ENCODE data around the gene AP5M1.
"Not testable (repeated sequence)": the region's sequence is repeated elsewhere in the genome, so short reads cannot be mapped to it uniquely, and the experiment has no call there.

The AP5M1 gene

GRCh38 chr14:57268161-57269069 lies at the start of gene AP5M1, which contains the start of gene EXOC5:
AP5M1 (plus strand) TSS chr14:57268971; CDS start chr14:57269315, 344 bp downstream.
EXOC5 (minus strand) TSS chr14:57268905; CDS start chr14:57268648, 257 bp downstream.
- TF ChIP-seq BHLHE40 (IDR thresholded peaks at IDR 0.05; ENCODE audit: borderline replicate concordance) = no peak
- TF ChIP-seq SUZ12 (IDR thresholded peaks at IDR 0.05) = no peak
- TF ChIP-seq LEF1 (IDR thresholded peaks at IDR 0.05; ENCODE audit: borderline replicate concordance) = no peak
- no peak for TF ChIP-seq FOXK2 (IDR thresholded peaks at IDR 0.05)
- no peak for TF ChIP-seq FOXA1 (IDR thresholded peaks at IDR 0.05)
- peak; percentile 73; the same call in 1 of the 2 replicates for TF ChIP-seq ELF4 (IDR thresholded peaks at IDR 0.05)
- no peak for TF ChIP-seq FOXM1 (IDR thresholded peaks at IDR 0.05; ENCODE audit: borderline replicate concordance)
- peak; percentile 47 for TF ChIP-seq L3MBTL2 (conservative IDR thresholded peaks at IDR 0.05)
- no peak for TF ChIP-seq ZNF384 (IDR thresholded peaks at IDR 0.05)
- TF ChIP-seq TARDBP (IDR thresholded peaks at IDR 0.05) = no peak
- CTCF ChIA-PET = no interaction called here
- DNase-seq (ENCODE audit: extremely low spot score) = peak; percentile 78
- POLR2A ChIA-PET = interaction anchor here (0.8 to 2.3 kb wide), 12 partner anchors 8 to 122 kb away, joined by 3 to 16 read pairs (median 4); partner anchors contain the start of gene NAA30

GRCh38 chr14:57221931-57222330 lies 46.8 kb upstream of the AP5M1 start:
- no peak for DNase-seq (ENCODE audit: extremely low spot score)
- CTCF ChIA-PET = no interaction called here
- TF ChIP-seq FOXK2 (IDR thresholded peaks at IDR 0.05) = no peak
- TF ChIP-seq CTBP1 (IDR thresholded peaks at IDR 0.05; ENCODE audit: borderline replicate concordance) = no peak
- TF ChIP-seq ARNT (IDR thresholded peaks at IDR 0.05) = no peak
- no peak for TF ChIP-seq FOXM1 (IDR thresholded peaks at IDR 0.05; ENCODE audit: borderline replicate concordance)
- TF ChIP-seq NFRKB (IDR thresholded peaks at IDR 0.05) = no peak
- no peak for TF ChIP-seq ZNF384 (IDR thresholded peaks at IDR 0.05)
- TF ChIP-seq FOXA1 (IDR thresholded peaks at IDR 0.05) = no peak
- POLR2A ChIA-PET = no interaction called here

- ChIA-PET POLR2A (no interaction called here), CTCF (no interaction called here)
- TF ChIP-seq ELF4 (IDR thresholded peaks at IDR 0.05) = no peak
- no peak for TF ChIP-seq ARNT (IDR thresholded peaks at IDR 0.05)
- no peak for TF ChIP-seq LEF1 (IDR thresholded peaks at IDR 0.05; ENCODE audit: borderline replicate concordance)
- TF ChIP-seq L3MBTL2 (conservative IDR thresholded peaks at IDR 0.05) = no peak
- no peak for DNase-seq (ENCODE audit: extremely low spot score)
Measured at GRCh38 chr14:57227083-57227482, 41.7 kb upstream of the AP5M1 start.

- DNase-seq (ENCODE audit: extremely low spot score); POLR2A ChIA-PET; CTCF ChIA-PET: not testable (repeated sequence)
Measured at GRCh38 chr14:57228320-57228719, 40.5 kb upstream of the AP5M1 start.

- TF ChIP-seq BHLHE40 (IDR thresholded peaks at IDR 0.05; ENCODE audit: borderline replicate concordance) (no peak), HDGF (IDR thresholded peaks at IDR 0.05; ENCODE audit: borderline replicate concordance) (no peak), CTBP1 (IDR thresholded peaks at IDR 0.05; ENCODE audit: borderline replicate concordance) (no peak), SP1 (IDR thresholded peaks at IDR 0.05) (no peak), NFRKB (IDR thresholded peaks at IDR 0.05) (no peak), ARNT (IDR thresholded peaks at IDR 0.05) (no peak)
- ChIA-PET POLR2A (no interaction called here), CTCF (no interaction called here)
- DNase-seq (ENCODE audit: extremely low spot score) = no peak
Measured at GRCh38 chr14:57232006-57232405, 36.8 kb upstream of the AP5M1 start.

GRCh38 chr14:57240115-57240514 lies 28.7 kb upstream of the AP5M1 start:
- CTCF ChIA-PET; POLR2A ChIA-PET; DNase-seq (ENCODE audit: extremely low spot score): not testable (repeated sequence)

GRCh38 chr14:57243320-57243719 lies 25.5 kb upstream of the AP5M1 start:
- ChIA-PET CTCF (interaction anchor here (0.6 kb wide), 2 partner anchors 16 to 61 kb away, joined by 3 read pairs; no protein-coding TSS in a partner anchor), POLR2A (no interaction called here)
- no peak for TF ChIP-seq FOXK2 (IDR thresholded peaks at IDR 0.05)
- TF ChIP-seq LEF1 (IDR thresholded peaks at IDR 0.05; ENCODE audit: borderline replicate concordance) = no peak
- no peak for TF ChIP-seq NFRKB (IDR thresholded peaks at IDR 0.05)
- TF ChIP-seq ARNT (IDR thresholded peaks at IDR 0.05) = no peak
- TF ChIP-seq TARDBP (IDR thresholded peaks at IDR 0.05) = no peak
- TF ChIP-seq SP1 (IDR thresholded peaks at IDR 0.05) = no peak
- TF ChIP-seq ZNF384 (IDR thresholded peaks at IDR 0.05) = no peak
- no peak for TF ChIP-seq L3MBTL2 (conservative IDR thresholded peaks at IDR 0.05)
- TF ChIP-seq SUZ12 (IDR thresholded peaks at IDR 0.05) = no peak
- no peak for TF ChIP-seq BHLHE40 (IDR thresholded peaks at IDR 0.05; ENCODE audit: borderline replicate concordance)
- no peak for TF ChIP-seq ELF4 (IDR thresholded peaks at IDR 0.05)
- TF ChIP-seq PKNOX1 (IDR thresholded peaks at IDR 0.05) = no peak
- TF ChIP-seq HDGF (IDR thresholded peaks at IDR 0.05; ENCODE audit: borderline replicate concordance) = no peak
- no peak for TF ChIP-seq FOXM1 (IDR thresholded peaks at IDR 0.05; ENCODE audit: borderline replicate concordance)
- no peak for DNase-seq (ENCODE audit: extremely low spot score)

GRCh38 chr14:57244106-57244505 lies 24.7 kb upstream of the AP5M1 start:
- DNase-seq (ENCODE audit: extremely low spot score) = no peak
- POLR2A ChIA-PET = interaction anchor here (1.0 kb wide), 1 partner anchor 24 kb away, joined by 3 read pairs; the partner anchor contains the start of genes AP5M1 and EXOC5
- CTCF ChIA-PET = interaction anchor here (0.6 kb wide), 1 partner anchor 60 kb away, joined by 3 read pairs; no protein-coding TSS in a partner anchor
- TF ChIP-seq L3MBTL2 (conservative IDR thresholded peaks at IDR 0.05) = no peak

Data from HEK293T (cell line).